Osteoblast (primary cell): Measurements from ENCODE around the gene AGO1. TPM values are rescaled to one million over a fixed set of nuclear protein-coding genes. Genes with fewer than 3 reads are reported as not detected.

Source experiments
- DNase-seq: peaks from one replicate; pipeline ENCODE4 v3.0.0; 2011; ENCODE audit warnings: low spot score, mixed read lengths; ENCODE audit not compliant: insufficient read length; ENCODE audit errors: missing footprints
- H2AFZ ChIP-seq: 2 replicates; pipeline ENCODE4 v1.6.0; 2011; ENCODE audit warnings: mild to moderate bottlenecking, low read length
- H3K27ac ChIP-seq: 2 replicates; pipeline ENCODE4 v1.5.1; 2011; ENCODE audit warnings: mild to moderate bottlenecking, low read depth, low read length, moderate library complexity
- H3K27me3 ChIP-seq: 2 replicates; pipeline ENCODE4 v1.6.0; 2012; ENCODE audit warnings: mild to moderate bottlenecking, control low read depth, inconsistent platforms, low read length, moderate library complexity; ENCODE audit not compliant: insufficient read depth
- H3K36me3 ChIP-seq: 2 replicates; pipeline ENCODE4 v1.5.1; 2011; ENCODE audit warnings: mild to moderate bottlenecking, low read length, control low read depth, moderate library complexity; ENCODE audit not compliant: insufficient read depth
- H3K4me1 ChIP-seq: 2 replicates; pipeline ENCODE4 v1.5.1; 2011; ENCODE audit warnings: mild to moderate bottlenecking, low read length, control low read depth, moderate library complexity; ENCODE audit not compliant: insufficient read depth
- H3K4me2 ChIP-seq: 2 replicates; pipeline ENCODE4 v1.6.0; 2011; ENCODE audit warnings: mild to moderate bottlenecking, low read length; ENCODE audit not compliant: insufficient read depth
- H3K4me3 ChIP-seq: fragments of 200-600 bp; sonication (generic); 3 replicates; pipeline ENCODE4 v1.5.1; 2012; ENCODE audit warnings: mild to moderate bottlenecking, low read length, inconsistent platforms; ENCODE audit not compliant: insufficient read depth
- H3K79me2 ChIP-seq: 2 replicates; pipeline ENCODE4 v1.6.0; 2012; ENCODE audit warnings: mild to moderate bottlenecking, low read length, control low read depth, inconsistent platforms; ENCODE audit not compliant: insufficient read depth
- H3K9me3 ChIP-seq: 2 replicates; pipeline ENCODE4 v1.5.1; 2011; ENCODE audit warnings: low read depth, low read length, control low read depth
- H4K20me1 ChIP-seq: 2 replicates; pipeline ENCODE4 v1.6.0; 2012; ENCODE audit warnings: mild to moderate bottlenecking, low read length, control low read depth; ENCODE audit not compliant: insufficient read depth
- total RNA-seq: library from RNA; depleted of rRNA; stranded (reverse); fragments of >200 nt; gene quantifications from 2 replicates; pipeline ENCODE4 v1.2.3, GENCODE V29; 2012
- TF ChIP-seq, protein P1 (sequence below): IDR thresholded peaks from 2 replicates; pipeline ENCODE4 v1.5.1; 2011; ENCODE audit warnings: mild to moderate bottlenecking, low read depth, low read length, moderate library complexity; ENCODE audit errors: extremely low read depth

AGO1 gene
- total RNA-seq, 1 donor = 20.6 TPM

- H3K36me3 ChIP-seq = no peaks in the 10 kb centered on the region
- H3K9me3 ChIP-seq = no peaks in the 10 kb centered on the region
- peaks cover 32% of the 10 kb centered on the region for H4K20me1 ChIP-seq
- TF ChIP-seq, protein P1, sequence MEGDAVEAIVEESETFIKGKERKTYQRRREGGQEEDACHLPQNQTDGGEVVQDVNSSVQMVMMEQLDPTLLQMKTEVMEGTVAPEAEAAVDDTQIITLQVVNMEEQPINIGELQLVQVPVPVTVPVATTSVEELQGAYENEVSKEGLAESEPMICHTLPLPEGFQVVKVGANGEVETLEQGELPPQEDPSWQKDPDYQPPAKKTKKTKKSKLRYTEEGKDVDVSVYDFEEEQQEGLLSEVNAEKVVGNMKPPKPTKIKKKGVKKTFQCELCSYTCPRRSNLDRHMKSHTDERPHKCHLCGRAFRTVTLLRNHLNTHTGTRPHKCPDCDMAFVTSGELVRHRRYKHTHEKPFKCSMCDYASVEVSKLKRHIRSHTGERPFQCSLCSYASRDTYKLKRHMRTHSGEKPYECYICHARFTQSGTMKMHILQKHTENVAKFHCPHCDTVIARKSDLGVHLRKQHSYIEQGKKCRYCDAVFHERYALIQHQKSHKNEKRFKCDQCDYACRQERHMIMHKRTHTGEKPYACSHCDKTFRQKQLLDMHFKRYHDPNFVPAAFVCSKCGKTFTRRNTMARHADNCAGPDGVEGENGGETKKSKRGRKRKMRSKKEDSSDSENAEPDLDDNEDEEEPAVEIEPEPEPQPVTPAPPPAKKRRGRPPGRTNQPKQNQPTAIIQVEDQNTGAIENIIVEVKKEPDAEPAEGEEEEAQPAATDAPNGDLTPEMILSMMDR = no peak
- peak overlapping the region; percentile 95 for H3K4me3 ChIP-seq
- H3K4me1 ChIP-seq = peaks cover 12% of the 10 kb centered on the region
- H3K27ac ChIP-seq = peak overlapping the region; percentile 88
- DNase-seq = peak; percentile 42
- peaks cover 55% of the 10 kb centered on the region for H3K79me2 ChIP-seq
- H2AFZ ChIP-seq = peak overlapping the region; percentile 85
- H3K4me2 ChIP-seq = peak overlapping the region; percentile 87
- H3K27me3 ChIP-seq = no peaks in the 10 kb centered on the region
These were observed 48.6 kb downstream of the AGO1 start for GRCh38 chr1:35931446-35932157.

- Histone ChIP-seq H2AFZ (no peak overlapping the region), H3K36me3 (no peaks in the 10 kb centered on the region), H3K4me3 (peak overlapping the region; percentile 95), H3K4me2 (peak overlapping the region; percentile 87), H3K27ac (peak overlapping the region; percentile 88), H3K79me2 (peaks cover 61% of the 10 kb centered on the region), H3K9me3 (no peaks in the 10 kb centered on the region), H3K4me1 (peaks cover 12% of the 10 kb centered on the region), H4K20me1 (peaks cover 33% of the 10 kb centered on the region), H3K27me3 (no peaks in the 10 kb centered on the region)
- DNase-seq = peak; percentile 44
- TF ChIP-seq, protein P1 = no peak
These were observed 49.2 kb downstream of the AGO1 start for GRCh38 chr1:35932158-35932636.

GRCh38 chr1:35932941-35933340 is 49.9 kb downstream of the AGO1 start:
- TF ChIP-seq, protein P1 = no peak
- Histone ChIP-seq H3K9me3 (no peaks in the 10 kb centered on the region), H3K4me2 (peak overlapping the region; percentile 87), H3K27ac (no peak overlapping the region), H3K79me2 (peaks cover 67% of the 10 kb centered on the region), H3K36me3 (no peaks in the 10 kb centered on the region), H3K4me3 (no peak overlapping the region), H3K4me1 (peaks cover 12% of the 10 kb centered on the region), H3K27me3 (no peaks in the 10 kb centered on the region), H2AFZ (no peak overlapping the region), H4K20me1 (peaks cover 36% of the 10 kb centered on the region)
- DNase-seq = no peak
